ENCODE measurements around the gene ASB18.
"Not testable (repeated sequence)": the region's sequence is repeated elsewhere in the genome, so short reads cannot be mapped to it uniquely, and the experiment has no call there.

Gene ASB18

GRCh38 chr2:236286873-236287545, 22.8 kb upstream of the ASB18 start:
- DNase-seq (ENCODE audit: low read depth in 1 of 2, low spot score in 1 of 2), result no peak

- no peak for DNase-seq (ENCODE audit: low read depth in 1 of 2, low spot score in 1 of 2)
These were observed 20.0 kb upstream of the ASB18 start for GRCh38 chr2:236284208-236284607.

GRCh38 chr2:236282406-236282805, 18.2 kb upstream of the ASB18 start:
- DNase-seq (ENCODE audit: low read depth in 1 of 2, low spot score in 1 of 2), result no peak

GRCh38 chr2:236281423-236281822, 17.2 kb upstream of the ASB18 start:
- no peak for DNase-seq (ENCODE audit: low read depth in 1 of 2, low spot score in 1 of 2)

- DNase-seq (ENCODE audit: low read depth in 1 of 2, low spot score in 1 of 2), result no peak
These were observed 8.9 kb upstream of the ASB18 start for GRCh38 chr2:236273126-236273525.

- DNase-seq (ENCODE audit: low read depth in 1 of 2, low spot score in 1 of 2), result no peak
These were observed 7.6 kb upstream of the ASB18 start for GRCh38 chr2:236271851-236272250.

- not testable (repeated sequence) for DNase-seq (ENCODE audit: low read depth in 1 of 2, low spot score in 1 of 2)
These were observed 5.7 kb upstream of the ASB18 start for GRCh38 chr2:236269876-236270275.

GRCh38 chr2:236265675-236266074, 1.5 kb upstream of the ASB18 start:
- DNase-seq (ENCODE audit: low read depth in 1 of 2, low spot score in 1 of 2), result no peak

- no peak for DNase-seq (ENCODE audit: low read depth in 1 of 2, low spot score in 1 of 2)
These were observed 2.0 kb downstream of the ASB18 start for GRCh38 chr2:236262238-236262637.

GRCh38 chr2:236261452-236261851, 2.8 kb downstream of the ASB18 start:
- no peak for DNase-seq (ENCODE audit: low read depth in 1 of 2, low spot score in 1 of 2)

- DNase-seq (ENCODE audit: low read depth in 1 of 2, low spot score in 1 of 2), result no peak
These were observed 4.8 kb downstream of the ASB18 start for GRCh38 chr2:236259371-236259770.

GRCh38 chr2:236257575-236257974, 6.6 kb downstream of the ASB18 start:
- DNase-seq (ENCODE audit: low read depth in 1 of 2, low spot score in 1 of 2), result no peak

- DNase-seq (ENCODE audit: low read depth in 1 of 2, low spot score in 1 of 2), result no peak
These were observed 7.1 kb downstream of the ASB18 start for GRCh38 chr2:236257136-236257535.

GRCh38 chr2:236256366-236256985, 7.7 kb downstream of the ASB18 start:
- no peak for DNase-seq (ENCODE audit: low read depth in 1 of 2, low spot score in 1 of 2)

- DNase-seq (ENCODE audit: low read depth in 1 of 2, low spot score in 1 of 2), result no peak
These were observed 9.5 kb downstream of the ASB18 start for GRCh38 chr2:236254674-236255073.

- DNase-seq (ENCODE audit: low read depth in 1 of 2, low spot score in 1 of 2), result no peak
These were observed 10.2 kb downstream of the ASB18 start for GRCh38 chr2:236254001-236254400.

- DNase-seq (ENCODE audit: low read depth in 1 of 2, low spot score in 1 of 2), result no peak
These were observed 11.6 kb downstream of the ASB18 start for GRCh38 chr2:236252602-236253001.

- DNase-seq (ENCODE audit: low read depth in 1 of 2, low spot score in 1 of 2), result no peak
These were observed 13.2 kb downstream of the ASB18 start for GRCh38 chr2:236250909-236251579.

- no peak for DNase-seq (ENCODE audit: low read depth in 1 of 2, low spot score in 1 of 2)
These were observed 13.9 kb downstream of the ASB18 start for GRCh38 chr2:236250286-236250685.

GRCh38 chr2:236249066-236249465, 15.1 kb downstream of the ASB18 start:
- DNase-seq (ENCODE audit: low read depth in 1 of 2, low spot score in 1 of 2), result no peak

GRCh38 chr2:236246711-236247246, 17.4 kb downstream of the ASB18 start:
- DNase-seq (ENCODE audit: low read depth in 1 of 2, low spot score in 1 of 2), result no peak

GRCh38 chr2:236244256-236244655, 19.9 kb downstream of the ASB18 start:
- DNase-seq (ENCODE audit: low read depth in 1 of 2, low spot score in 1 of 2), result no peak
